NCI-H1105 (cell line): ENCODE measurements around the gene BANK1.

Experiments
- DNase-seq: peaks from one replicate; lab custom pipeline; 2025; lab: John Stamatoyannopoulos, UW

Gene BANK1

GRCh38 chr4:101961144-101961543, 170.6 kb downstream of the BANK1 start:
- DNase-seq: no peak

- DNase-seq: no peak
Measured at GRCh38 chr4:101967697-101968346, 177.3 kb downstream of the BANK1 start.

GRCh38 chr4:101968364-101968763, 177.8 kb downstream of the BANK1 start:
- DNase-seq: no peak

- no peak for DNase-seq
Measured at GRCh38 chr4:101969965-101970364, 179.4 kb downstream of the BANK1 start.

- no peak for DNase-seq
Measured at GRCh38 chr4:101970547-101971155, 180.1 kb downstream of the BANK1 start.

- no peak for DNase-seq
Measured at GRCh38 chr4:101972791-101973190, 182.3 kb downstream of the BANK1 start.

GRCh38 chr4:101973361-101973760, 182.8 kb downstream of the BANK1 start:
- no peak for DNase-seq

GRCh38 chr4:101977076-101977475, 186.5 kb downstream of the BANK1 start:
- no peak for DNase-seq

GRCh38 chr4:101981756-101982155, 191.2 kb downstream of the BANK1 start:
- no peak for DNase-seq

- DNase-seq: no peak
Measured at GRCh38 chr4:101983835-101984234, 193.3 kb downstream of the BANK1 start.

- DNase-seq: no peak
Measured at GRCh38 chr4:101987623-101988243, 197.2 kb downstream of the BANK1 start.

- no peak for DNase-seq
Measured at GRCh38 chr4:101989551-101989950, 199.0 kb downstream of the BANK1 start.

- DNase-seq: no peak
Measured at GRCh38 chr4:101992446-101992845, 201.9 kb downstream of the BANK1 start.

GRCh38 chr4:101993002-101993841, 202.7 kb downstream of the BANK1 start:
- DNase-seq: no peak

GRCh38 chr4:101993842-101994775, 203.6 kb downstream of the BANK1 start:
- DNase-seq: no peak

GRCh38 chr4:102007959-102008425, 217.5 kb downstream of the BANK1 start:
- DNase-seq: no peak

- no peak for DNase-seq
Measured at GRCh38 chr4:102008711-102009110, 218.2 kb downstream of the BANK1 start.

GRCh38 chr4:102022343-102022742, 231.8 kb downstream of the BANK1 start:
- no peak for DNase-seq

- DNase-seq: no peak
Measured at GRCh38 chr4:102027961-102028360, 237.4 kb downstream of the BANK1 start.

- DNase-seq: no peak
Measured at GRCh38 chr4:102031406-102031805, 240.9 kb downstream of the BANK1 start.

GRCh38 chr4:102036016-102036415, 245.5 kb downstream of the BANK1 start:
- DNase-seq: no peak
